GM18873 (cell line): ENCODE results near the gene DNAH6.

Source experiments
- ATAC-seq: cut with Tn5 transposase; IDR thresholded peaks from one replicate; pipeline ENCODE4 v1.9.1; 2021; ENCODE audit warnings: mild to moderate bottlenecking, moderate library complexity, moderate number of reproducible peaks; ENCODE audit not compliant: unreplicated experiment, low FRiP score

DNAH6 gene

GRCh38 chr2:84676295-84676694 is 160.0 kb downstream of the DNAH6 start:
- ATAC-seq, result no peak

- no peak for ATAC-seq
Observed at GRCh38 chr2:84678214-84678613, 161.9 kb downstream of the DNAH6 start.

DNA sequence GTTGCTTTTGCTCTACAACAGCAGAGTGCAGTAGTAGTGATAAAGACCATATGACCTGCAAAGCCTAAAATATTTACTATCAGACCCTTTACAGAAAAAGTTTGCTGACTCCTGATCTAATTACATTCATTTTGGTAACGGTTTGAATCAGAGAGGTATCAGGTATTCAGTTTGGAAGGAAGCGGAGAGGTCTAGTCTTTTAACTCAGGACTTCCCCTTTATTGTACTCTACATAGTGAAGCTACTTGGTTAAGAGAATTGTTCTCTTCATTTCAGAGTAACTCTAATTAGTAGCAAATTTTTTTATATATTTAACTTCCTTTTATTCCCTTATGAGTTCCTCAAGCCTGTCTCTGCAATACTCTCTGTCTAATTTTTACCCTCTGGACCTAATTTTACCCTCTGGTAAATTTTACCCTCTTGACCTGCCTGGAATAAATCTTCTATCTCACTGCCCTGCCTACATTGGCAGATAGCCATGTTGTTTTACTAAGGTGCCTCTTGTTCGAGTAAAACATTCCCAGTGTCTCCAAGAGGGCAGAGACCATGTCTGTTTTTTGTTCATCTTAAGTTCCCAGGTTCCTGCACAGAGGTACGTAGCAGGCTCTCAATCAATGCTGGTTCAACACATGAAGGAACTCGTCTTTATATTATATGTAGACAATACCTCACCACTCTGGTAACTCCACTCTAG is 170.6 kb downstream of the DNAH6 start:
- no peak for ATAC-seq

GRCh38 chr2:84687498-84688149 is 171.3 kb downstream of the DNAH6 start:
- ATAC-seq, result no peak

GRCh38 chr2:84690225-84690624 is 173.9 kb downstream of the DNAH6 start:
- no peak for ATAC-seq

- ATAC-seq, result no peak
Observed at GRCh38 chr2:84694088-84694622, 177.9 kb downstream of the DNAH6 start.

GRCh38 chr2:84697895-84698294 is 181.6 kb downstream of the DNAH6 start:
- ATAC-seq, result no peak

DNA sequence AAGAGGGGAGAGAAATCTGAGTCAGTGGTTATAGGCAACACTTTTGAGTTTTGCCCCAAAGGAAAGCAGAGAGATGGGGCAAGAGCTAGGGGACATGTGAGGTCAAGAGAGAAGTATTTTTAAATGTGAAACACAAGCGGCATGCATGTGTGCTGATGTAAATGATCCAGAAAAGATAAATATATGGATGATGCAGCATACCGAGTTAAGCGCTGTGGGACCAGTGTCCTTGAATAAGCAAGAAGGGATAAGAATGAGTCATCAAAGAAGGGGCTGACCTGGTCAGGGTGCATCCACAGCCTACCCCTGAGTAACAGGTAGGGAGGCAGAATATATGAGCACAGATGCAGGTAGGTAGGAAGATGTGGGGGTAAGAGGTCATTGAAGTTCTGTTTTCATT is 183.7 kb downstream of the DNAH6 start:
- ATAC-seq, result no peak

- no peak for ATAC-seq
Observed at GRCh38 chr2:84701880-84702279, 185.6 kb downstream of the DNAH6 start.

GRCh38 chr2:84702941-84703340 is 186.6 kb downstream of the DNAH6 start:
- no peak for ATAC-seq

DNA sequence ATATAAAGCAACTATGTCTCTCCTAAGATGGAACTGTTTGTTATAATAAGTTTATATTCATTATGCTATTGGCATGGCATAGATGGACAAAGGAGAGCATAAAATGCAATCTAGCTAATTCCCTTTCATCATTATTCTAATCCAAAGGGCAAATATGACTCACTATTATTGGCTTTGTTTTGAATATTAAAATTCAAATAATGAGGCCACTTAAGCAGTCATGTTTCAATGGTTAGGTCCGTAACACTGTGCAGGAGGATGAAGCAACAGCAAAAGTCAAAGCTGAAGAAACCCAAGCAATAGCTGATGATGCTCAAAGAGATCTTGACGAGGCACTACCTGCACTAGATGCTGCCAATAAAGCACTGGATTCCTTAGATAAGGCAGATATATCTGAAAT is 187.5 kb downstream of the DNAH6 start:
- no peak for ATAC-seq

- ATAC-seq, result no peak
Observed at GRCh38 chr2:84704505-84705244, 188.4 kb downstream of the DNAH6 start.

GRCh38 chr2:84705858-84706257 is 189.6 kb downstream of the DNAH6 start:
- no peak for ATAC-seq

GRCh38 chr2:84708442-84708841 is 192.1 kb downstream of the DNAH6 start:
- no peak for ATAC-seq

- ATAC-seq, result no peak
Observed at GRCh38 chr2:84711651-84712050, 195.4 kb downstream of the DNAH6 start.

- no peak for ATAC-seq
Observed at GRCh38 chr2:84713441-84713840, 197.1 kb downstream of the DNAH6 start.

GRCh38 chr2:84716564-84716963 is 200.3 kb downstream of the DNAH6 start:
- no peak for ATAC-seq

- no peak for ATAC-seq
Observed at GRCh38 chr2:84717302-84717701, 201.0 kb downstream of the DNAH6 start.

GRCh38 chr2:84719434-84719833 is 203.1 kb downstream of the DNAH6 start:
- no peak for ATAC-seq

- no peak for ATAC-seq
Observed at GRCh38 chr2:84723831-84724230, 207.5 kb downstream of the DNAH6 start.

DNA sequence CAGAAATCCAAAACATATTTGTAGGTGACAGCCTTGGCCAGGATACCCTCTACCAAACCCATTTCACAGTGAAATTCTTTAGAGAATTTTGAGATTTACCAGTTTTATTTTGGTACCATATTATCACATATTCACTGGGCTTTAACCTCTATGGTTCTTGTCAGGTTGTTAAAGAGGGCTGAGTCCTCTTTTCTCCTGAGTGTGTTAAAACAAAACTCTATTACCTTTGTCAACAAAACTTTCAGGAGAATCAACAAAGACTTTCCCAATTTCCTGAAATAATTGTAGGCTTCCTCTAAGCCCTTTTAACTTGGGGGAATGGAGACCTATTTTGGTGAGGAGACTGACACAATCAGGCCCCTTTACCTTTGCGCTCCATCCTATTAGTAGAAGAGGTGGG is 209.4 kb downstream of the DNAH6 start:
- no peak for ATAC-seq
